ENCODE measurements around the gene ST6GALNAC3.

- TF ChIP-seq POLR2AphosphoS5 (IDR thresholded peaks at IDR 0.05) (no peak), CTCF (IDR thresholded peaks at IDR 0.05) (no peak), POLR2A (IDR thresholded peaks at IDR 0.05) (no peak), EP300 (IDR thresholded peaks at IDR 0.05; ENCODE audit: low read depth) (no peak)
These were observed 112.9 kb downstream of the ST6GALNAC3 start for GRCh38 chr1:76187436-76187835.
